H1 (cell line): Measurements from ENCODE around the gene DAGLA. TPM values are rescaled to one million over a fixed set of nuclear protein-coding genes. Genes with fewer than 3 reads are reported as not detected.

ENCODE experiments used
- CTCF ChIA-PET: fragments of 300-600 bp; sonication (Branson Sonifier 250); formaldehyde crosslinking; loops from one replicate; lab custom pipeline; 2021; ENCODE audit not compliant: partially characterized antibody; lab: Charles Lee
- POLR2A ChIA-PET: fragments of 300-600 bp; sonication (Branson Sonifier 250); formaldehyde crosslinking; loops from one replicate; lab custom pipeline; 2021; ENCODE audit warnings: inconsistent platforms; ENCODE audit not compliant: partially characterized antibody; lab: Charles Lee
- DNase-seq, 2 experiments: peaks; one replicate each; pipeline versions ENCODE4 v3.0.0 to v3.0.0-alpha.2; 2010 to 2022; ENCODE audit warnings: low spot score in 2 of 2, low read depth in 1 of 2, mixed read lengths in 1 of 2
- FAIRE-seq: peaks from 2 replicates; lab custom pipeline; 2011; peaks lifted over from hg19 to GRCh38; lab: Jason Lieb, UNC
- H2AFZ ChIP-seq: 2 replicates; pipeline ENCODE4 v1.8.1; 2012; ENCODE audit warnings: low read length, inconsistent platforms
- H2AK5ac ChIP-seq: 2 replicates; pipeline ENCODE4 v1.6.1; 2013; ENCODE audit warnings: low read depth, low read length
- H2BK120ac ChIP-seq: replicated peaks from 2 replicates; pipeline ENCODE3; 2013; ENCODE audit warnings: low read depth, low read length, inconsistent platforms
- H2BK12ac ChIP-seq: 2 replicates; pipeline ENCODE4 v1.6.1; 2013; ENCODE audit warnings: low read depth, low read length
- H2BK15ac ChIP-seq: 2 replicates; pipeline ENCODE4 v1.6.1; 2013; ENCODE audit warnings: low read length
- H2BK20ac ChIP-seq: 2 replicates; pipeline ENCODE4 v1.6.1; 2013; ENCODE audit warnings: low read length
- H2BK5ac ChIP-seq: 2 replicates; pipeline ENCODE4 v1.6.1; 2013; ENCODE audit warnings: low read depth, low read length
- H3K14ac ChIP-seq: 2 replicates; pipeline ENCODE4 v1.6.1; 2013; ENCODE audit warnings: inconsistent platforms; ENCODE audit not compliant: insufficient read length
- H3K18ac ChIP-seq: 2 replicates; pipeline ENCODE4 v1.6.1; 2013; ENCODE audit warnings: low read length; ENCODE audit errors: extremely low read depth
- H3K23ac ChIP-seq: 2 replicates; pipeline ENCODE4 v1.6.1; 2013; ENCODE audit warnings: inconsistent platforms; ENCODE audit not compliant: insufficient read length
- H3K23me2 ChIP-seq: 2 replicates; pipeline ENCODE4 v1.6.1; 2013; ENCODE audit warnings: low read depth, low read length
- H3K27ac ChIP-seq: 2 replicates; pipeline ENCODE4 v1.6.1; 2011; ENCODE audit warnings: low read depth, low read length, inconsistent platforms
- H3K27me3 ChIP-seq, 4 experiments: replicated peaks in 1 of 4; 1 replicate in 1 of 4; 2 replicates in 3 of 4; pipeline versions ENCODE4 v1.6.1 to v1.8.1; 2011 to 2013; ENCODE audit warnings: low read length in 3 of 4, mild to moderate bottlenecking in 3 of 4, inconsistent platforms in 2 of 4, mixed read lengths in 2 of 4, moderate library complexity in 1 of 4; ENCODE audit not compliant: control insufficient read depth in 3 of 4, insufficient read depth in 3 of 4; ENCODE audit errors: extremely low read depth in 1 of 4
- H3K36me3 ChIP-seq, 4 experiments: 2 replicates each; pipeline versions ENCODE4 v1.6.1 to v1.8.1; 2011 to 2013; ENCODE audit warnings: mild to moderate bottlenecking in 4 of 4, low read length in 3 of 4, moderate library complexity in 2 of 4, control low read depth in 1 of 4, inconsistent platforms in 1 of 4; ENCODE audit not compliant: insufficient read depth in 4 of 4, control insufficient read depth in 2 of 4
- H3K4ac ChIP-seq: replicated peaks from 2 replicates; pipeline ENCODE3; 2013; ENCODE audit warnings: low read length, low read depth, mixed read lengths, inconsistent platforms; ENCODE audit not compliant: insufficient read length
- H3K4me1 ChIP-seq, 4 experiments: replicated peaks in 1 of 4; 1 replicate in 1 of 4; 2 replicates in 3 of 4; pipeline versions ENCODE4 v1.6.1 to v1.8.1; 2011 to 2013; ENCODE audit warnings: low read length in 3 of 4, inconsistent platforms in 2 of 4, mixed read lengths in 1 of 4; ENCODE audit not compliant: insufficient read depth in 4 of 4, control insufficient read depth in 3 of 4
- H3K4me2 ChIP-seq, 2 experiments: 2 replicates each; pipeline versions ENCODE4 v1.6.1 to v1.8.1; 2011 to 2013; ENCODE audit warnings: low read depth in 2 of 2, low read length in 2 of 2, control low read depth in 1 of 2, inconsistent platforms in 1 of 2, mild to moderate bottlenecking in 1 of 2; ENCODE audit not compliant: insufficient read depth in 1 of 2
- H3K4me3 ChIP-seq, 4 experiments: fragments of 200-600, 300-600 bp in 1 of 4; sonication (generic), shearing (Covaris generic), sonication (Bioruptor Twin) in 1 of 4; 2 replicates each; pipeline versions ENCODE4 v1.5.1 to v1.8.1; 2011 to 2016; ENCODE audit warnings: low read length in 4 of 4, low read depth in 3 of 4, control low read depth in 2 of 4, inconsistent platforms in 2 of 4, mild to moderate bottlenecking in 2 of 4, mixed read lengths in 1 of 4, moderate library complexity in 1 of 4; ENCODE audit not compliant: insufficient read depth in 2 of 4; ENCODE audit errors: extremely low read depth in 1 of 4
- H3K56ac ChIP-seq: replicated peaks from 2 replicates; pipeline ENCODE3; 2013; ENCODE audit warnings: low read depth, mild to moderate bottlenecking, mixed read lengths, low read length, inconsistent platforms; ENCODE audit not compliant: insufficient read length
- H3K79me1 ChIP-seq: 2 replicates; pipeline ENCODE4 v1.6.1; 2013; ENCODE audit warnings: low read depth, low read length, control low read depth
- H3K79me2 ChIP-seq, 2 experiments: 2 replicates each; pipeline versions ENCODE4 v1.6.1 to v1.8.1; 2012 to 2013; ENCODE audit warnings: low read length in 2 of 2, mild to moderate bottlenecking in 2 of 2, inconsistent platforms in 1 of 2; ENCODE audit not compliant: insufficient read depth in 2 of 2, control insufficient read depth in 1 of 2
- H3K9ac ChIP-seq, 4 experiments: replicated peaks in 1 of 4; 1 replicate in 1 of 4; 2 replicates in 3 of 4; pipeline versions ENCODE4 v1.6.1 to v1.8.1; 2011 to 2013; ENCODE audit warnings: low read depth in 3 of 4, low read length in 3 of 4, control low read depth in 2 of 4, mild to moderate bottlenecking in 2 of 4, moderate library complexity in 2 of 4, inconsistent platforms in 1 of 4; ENCODE audit errors: extremely low read depth in 1 of 4
- H3K9me3 ChIP-seq, 2 experiments: 2 replicates each; pipeline versions ENCODE4 v1.6.1 to v1.8.1; 2012 to 2013; ENCODE audit warnings: mild to moderate bottlenecking in 2 of 2, moderate library complexity in 2 of 2, control low read depth in 1 of 2, inconsistent platforms in 1 of 2, low read depth in 1 of 2, low read length in 1 of 2, mixed read lengths in 1 of 2; ENCODE audit not compliant: insufficient read depth in 2 of 2
- H4K20me1 ChIP-seq, 2 experiments: replicated peaks in 1 of 2; 2 replicates each; pipeline versions ENCODE3 to v1.8.1; 2011 to 2013; ENCODE audit warnings: inconsistent platforms in 2 of 2, low read length in 2 of 2, mild to moderate bottlenecking in 1 of 2; ENCODE audit not compliant: insufficient read depth in 2 of 2, control insufficient read depth in 1 of 2
- H4K5ac ChIP-seq: 2 replicates; pipeline ENCODE4 v1.6.1; 2013; ENCODE audit warnings: low read length, low read depth, mixed read lengths, inconsistent platforms; ENCODE audit not compliant: insufficient read length
- H4K8ac ChIP-seq: 2 replicates; pipeline ENCODE4 v1.8.0; 2013; ENCODE audit warnings: mild to moderate bottlenecking, moderate library complexity, low read length, inconsistent platforms; ENCODE audit not compliant: insufficient read depth; ENCODE audit errors: extremely low read depth
- H4K91ac ChIP-seq: replicated peaks from 2 replicates; pipeline ENCODE3; 2013; ENCODE audit warnings: low read length, mixed read lengths, inconsistent platforms; ENCODE audit not compliant: insufficient read length
- CREB1 ChIP-seq: IDR thresholded peaks from 2 replicates; pipeline ENCODE4 v1.6.1; 2012; ENCODE audit warnings: inconsistent platforms
- EP300 ChIP-seq, 2 experiments: IDR thresholded peaks; 1 replicate in 1 of 2; 2 replicates in 1 of 2; pipeline ENCODE4 v1.6.1; 2011 to 2012; ENCODE audit warnings: low read depth in 2 of 2, low read length in 2 of 2, mild to moderate bottlenecking in 2 of 2, borderline replicate concordance in 1 of 2, inconsistent platforms in 1 of 2, moderate library complexity in 1 of 2
- EZH2 ChIP-seq: fragments of 200-600 bp; sonication (generic); IDR thresholded peaks from 2 replicates; pipeline ENCODE4 v1.7.1; 2012; ENCODE audit warnings: low read depth, mild to moderate bottlenecking, moderate library complexity, low read length, inconsistent platforms; ENCODE audit not compliant: severe bottlenecking
- HDAC2 ChIP-seq, 2 experiments: fragments of 300-600 bp in 1 of 2; sonication (generic) in 1 of 2; IDR thresholded peaks; 2 replicates each; pipeline ENCODE4 v1.6.1; 2011 to 2012; ENCODE audit warnings: low read depth in 2 of 2, low read length in 2 of 2, mild to moderate bottlenecking in 2 of 2, moderate library complexity in 2 of 2, borderline replicate concordance in 1 of 2, inconsistent platforms in 1 of 2
- KDM1A ChIP-seq: fragments of 200-600, 300-600 bp; sonication (generic); IDR thresholded peaks from 2 replicates; pipeline ENCODE4 v1.7.1; 2016; ENCODE audit warnings: mild to moderate bottlenecking, low read length, borderline replicate concordance
- KDM5A ChIP-seq: fragments of 200-600 bp; IDR thresholded peaks from 2 replicates; pipeline ENCODE4 v1.7.1; 2012; ENCODE audit warnings: mild to moderate bottlenecking, low read length, inconsistent platforms, mixed read lengths
- PHF8 ChIP-seq: fragments of 200-600 bp; sonication (generic); conservative IDR thresholded peaks from 2 replicates; pipeline ENCODE4 v1.7.1; 2012; ENCODE audit warnings: low read depth, mild to moderate bottlenecking, inconsistent platforms, low read length, moderate library complexity
- SAP30 ChIP-seq: fragments of 300-600 bp; sonication (generic); IDR thresholded peaks from 2 replicates; pipeline ENCODE4 v1.7.1; 2012; ENCODE audit warnings: low read length, moderate library complexity, mild to moderate bottlenecking, inconsistent platforms; ENCODE audit not compliant: insufficient read depth, insufficient replicate concordance
- SIN3A ChIP-seq, 2 experiments: IDR thresholded peaks in 1 of 2; conservative IDR thresholded peaks in 1 of 2; 2 replicates each; pipeline ENCODE4 v1.6.1; 2011 to 2012; ENCODE audit warnings: low read length in 2 of 2, improper control_type of control experiment in 1 of 2, low read depth in 1 of 2, mild to moderate bottlenecking in 1 of 2
- YY1 ChIP-seq: IDR thresholded peaks from 2 replicates; pipeline ENCODE4 v1.6.1; 2011; ENCODE audit warnings: low read depth, mild to moderate bottlenecking, low read length
- WGBS, 2 experiments: shearing (Covaris generic) in 1 of 2; methylation state at CpG; one replicate each; pipeline versions ENCODE4 v1.1.6 to v1.1.7; 2013 to 2015; ENCODE audit warnings: low lambda C conversion rate in 2 of 2, mixed read lengths in 2 of 2, inconsistent platforms in 1 of 2, low coverage in 1 of 2, missing lambda C conversion rate in 1 of 2; ENCODE audit not compliant: insufficient replicate concordance in 2 of 2, insufficient coverage in 1 of 2, insufficient read length in 1 of 2; ENCODE audit errors: extremely low coverage in 1 of 2, missing lambda C conversion rate in 1 of 2; 5-methylcytosine and 5-hydroxymethylcytosine counted together
- polyA plus RNA-seq, 7 experiments: library from polyadenylated mRNA; depleted of rRNA in 3 of 7; stranded (reverse) in 5 of 7; unstranded in 2 of 7; fragments of >200 nt in 5 of 7; fragments of 200-250 nt in 2 of 7; gene quantifications; 1 replicate in 5 of 7; 2 replicates in 1 of 7; 4 replicates in 1 of 7; pipeline versions ENCODE4 v1.2.1 to v1.2.3, GENCODE V29; 2011 to 2013; ENCODE audit warnings: missing spikeins in 2 of 7, mixed read lengths in 2 of 7
- total RNA-seq: library from RNA; stranded (reverse); fragmentation: NEBNext Ultra II Directional; extraction: Animal tissue kit (Norgen Biotek cat#: 25700); gene quantifications from 2 replicates; pipeline ENCODE4 v1.2.1, GENCODE V29; 2021
- TF ChIP-seq, protein P1 (sequence below): IDR thresholded peaks from 2 replicates; pipeline ENCODE4 v1.6.1; 2012; ENCODE audit warnings: inconsistent platforms

Gene DAGLA
- total and polyA plus RNA-seq, 2 of the 8 experiments (the other 6 are each of a cell fraction or from before 2014, with no cell fraction given) = 3.6 to 6.6 TPM

DNA sequence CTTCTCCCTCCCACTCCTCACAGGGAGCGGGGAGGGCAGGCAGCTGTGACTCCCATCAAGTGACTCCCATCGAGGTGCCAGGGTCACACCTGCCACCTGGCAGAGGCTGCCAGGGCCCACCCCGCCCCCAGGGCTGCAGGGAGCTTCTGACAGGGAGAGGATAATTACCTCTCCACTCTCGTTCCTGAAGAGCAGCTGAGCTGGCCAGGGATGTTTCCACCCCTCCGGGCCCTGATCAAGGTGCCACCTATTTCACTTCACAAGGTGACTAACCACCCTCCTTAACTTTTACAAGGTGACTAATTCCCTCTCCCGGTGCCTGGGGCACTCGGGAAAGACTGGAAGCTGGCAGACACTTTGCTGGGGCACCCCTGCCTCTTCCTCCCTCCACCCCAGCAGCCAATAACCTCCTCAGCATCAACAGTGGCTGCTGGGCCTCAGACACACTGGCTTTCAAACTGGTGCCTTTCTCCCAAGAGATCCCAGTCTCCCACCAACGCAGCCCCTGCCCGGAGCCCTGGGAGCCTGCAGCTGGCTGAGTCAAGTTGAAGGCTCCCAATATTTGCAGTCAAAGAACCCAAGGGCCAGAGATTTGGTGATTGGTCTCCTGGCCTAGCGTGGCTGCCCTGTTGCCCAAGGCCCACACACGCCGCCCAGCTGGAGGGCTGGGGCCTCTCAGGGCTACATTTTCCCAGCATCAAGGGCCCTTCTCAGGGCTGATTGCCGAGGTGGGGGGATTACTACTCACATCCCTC is 50.2 kb downstream of the DAGLA start:
- no peaks in the 10 kb centered on the region for H3K79me1 ChIP-seq
- H2BK120ac ChIP-seq = no peak overlapping the region
- H3K23ac ChIP-seq = no peak overlapping the region
- H3K23me2 ChIP-seq = no peaks in the 10 kb centered on the region
- CTCF ChIA-PET = interaction anchor here (0.8 to 1.9 kb wide), 7 partner anchors 11 to 85 kb away, joined by 3 to 8 read pairs (median 4); no protein-coding TSS in a partner anchor
- FAIRE-seq (no peak), DNase-seq (no peak)
- H3K4me2 ChIP-seq = no peak overlapping the region
- H3K18ac ChIP-seq = no peak overlapping the region
- H3K36me3 ChIP-seq = peaks cover 0 to 3% (median 0%) of the 10 kb centered on the region in 4 experiments; a peak in 2 of 8 replicates
- no peak overlapping the region for H2AFZ ChIP-seq
- H2BK15ac ChIP-seq = no peak overlapping the region
- H3K56ac ChIP-seq = no peak overlapping the region
- H2AK5ac ChIP-seq = no peak overlapping the region
- H3K9me3 ChIP-seq = no peaks in the 10 kb centered on the region
- no peaks in the 10 kb centered on the region for H3K4me1 ChIP-seq
- H3K27ac ChIP-seq = no peak overlapping the region
- H4K91ac ChIP-seq = no peak overlapping the region
- no peak overlapping the region for H2BK20ac ChIP-seq
- WGBS, 2 experiments = 88% methylated on average over 13 of the region's 13 CpGs; no CpG with 5 or more reads in 1 of the 2 experiments
- H4K8ac ChIP-seq = no peak overlapping the region
- H3K9ac ChIP-seq = no peak overlapping the region
- no peaks in the 10 kb centered on the region for H3K27me3 ChIP-seq
- H2BK5ac ChIP-seq = no peak overlapping the region
- POLR2A ChIA-PET = interaction anchor here (1.4 kb wide), 1 partner anchor 63 kb away, joined by 3 read pairs; the partner anchor contains the start of genes FEN1 and TMEM258
- no peak overlapping the region for H3K4me3 ChIP-seq
- H2BK12ac ChIP-seq = no peak overlapping the region
- no peaks in the 10 kb centered on the region for H3K79me2 ChIP-seq
- H3K14ac ChIP-seq = no peak overlapping the region
- H3K4ac ChIP-seq = no peak overlapping the region
- H4K5ac ChIP-seq = no peak overlapping the region
- peaks cover 0 to 9% of the 10 kb centered on the region in 2 experiments for H4K20me1 ChIP-seq
- no peak for TF ChIP-seq KDM5A
- TF ChIP-seq, protein P1, sequence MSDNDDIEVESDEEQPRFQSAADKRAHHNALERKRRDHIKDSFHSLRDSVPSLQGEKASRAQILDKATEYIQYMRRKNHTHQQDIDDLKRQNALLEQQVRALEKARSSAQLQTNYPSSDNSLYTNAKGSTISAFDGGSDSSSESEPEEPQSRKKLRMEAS = no peak
- TF ChIP-seq SIN3A (conservative IDR thresholded peaks at IDR 0.05 in 1 of 2, IDR thresholded peaks at IDR 0.05 in 1 of 2; ENCODE audit: low read depth in 1 of 2, low read length in 2 of 2) = no peak
- TF ChIP-seq KDM1A = no peak
- no peak for TF ChIP-seq EP300 (IDR thresholded peaks at IDR 0.05; ENCODE audit: borderline replicate concordance in 1 of 2, low read depth in 2 of 2, low read length in 2 of 2)
- TF ChIP-seq YY1 = no peak
- no peak for TF ChIP-seq SAP30
- no peak for TF ChIP-seq EZH2
- TF ChIP-seq CREB1 = no peak
- no peak for TF ChIP-seq PHF8
- TF ChIP-seq HDAC2 (IDR thresholded peaks at IDR 0.05; ENCODE audit: borderline replicate concordance in 1 of 2, low read depth in 2 of 2, low read length in 2 of 2) = no peak
